KMS-11 (cell line): Measurements from ENCODE around the gene MST1.

Experiments used
- H2AFZ ChIP-seq: fragments of 200-600 bp; sonication (generic); 2 replicates; pipeline ENCODE4 v1.6.1; 2016; ENCODE audit warnings: antibody characterized with exemption, mixed run types, low read depth
- H3K27ac ChIP-seq: fragments of 200-600 bp; sonication (generic); 2 replicates; pipeline ENCODE4 v1.6.1; 2016; ENCODE audit warnings: mild to moderate bottlenecking, mixed run types
- H3K27me3 ChIP-seq: fragments of 200-600 bp; sonication (generic); 2 replicates; pipeline ENCODE4 v1.6.1; 2017; ENCODE audit warnings: mild to moderate bottlenecking, low read depth, mixed run types, moderate library complexity; ENCODE audit not compliant: insufficient read depth
- H3K36me3 ChIP-seq: fragments of 200-600 bp; sonication (generic); 2 replicates; pipeline ENCODE4 v1.6.1; 2017; ENCODE audit warnings: mild to moderate bottlenecking, mixed run types; ENCODE audit not compliant: insufficient read depth
- H3K4me1 ChIP-seq: fragments of 200-600 bp; sonication (generic); 2 replicates; pipeline ENCODE4 v1.6.1; 2016; ENCODE audit warnings: mild to moderate bottlenecking, low read depth, mixed run types; ENCODE audit not compliant: poor library complexity, severe bottlenecking
- H3K4me2 ChIP-seq: fragments of 200-600 bp; sonication (generic); 2 replicates; pipeline ENCODE4 v1.7.0; 2016; ENCODE audit warnings: mild to moderate bottlenecking, mixed run types
- H3K4me3 ChIP-seq: fragments of 200-600 bp; sonication (generic); IDR thresholded peaks from 2 replicates; pipeline ENCODE4 v1.6.1; 2017; ENCODE audit warnings: low read depth, low read length, mixed read lengths; ENCODE audit not compliant: insufficient read depth
- H3K79me2 ChIP-seq: fragments of 200-600 bp; sonication (generic); 2 replicates; pipeline ENCODE4 v1.6.1; 2016; ENCODE audit warnings: low read depth, mixed run types; ENCODE audit not compliant: insufficient read depth
- H3K9ac ChIP-seq: fragments of 200-600 bp; sonication (generic); 2 replicates; pipeline ENCODE4 v1.6.1; 2016; ENCODE audit warnings: mild to moderate bottlenecking, mixed run types
- H4K20me1 ChIP-seq: fragments of 200-600 bp; sonication (generic); 2 replicates; pipeline ENCODE4 v1.6.1; 2016; ENCODE audit warnings: mild to moderate bottlenecking, mixed run types; ENCODE audit not compliant: insufficient read depth
- CTCF ChIP-seq: fragments of 200-600 bp; sonication (generic); conservative IDR thresholded peaks from 2 replicates; pipeline ENCODE4 v1.6.1; 2017; ENCODE audit warnings: low read depth, mild to moderate bottlenecking, antibody characterized with exemption, low read length, moderate library complexity, mixed read lengths

Gene MST1

GRCh38 chr3:49732597-49732996 is 43.3 kb upstream of the MST1 start:
- no peak for TF ChIP-seq CTCF
- Histone ChIP-seq H4K20me1 (no peaks in the 10 kb centered on the region), H3K36me3 (no peaks in the 10 kb centered on the region), H3K9ac (no peak overlapping the region), H3K27ac (no peak overlapping the region), H2AFZ (no peak overlapping the region), H3K4me1 (no peaks in the 10 kb centered on the region), H3K4me3 (no peak overlapping the region), H3K4me2 (no peak overlapping the region), H3K27me3 (no peaks in the 10 kb centered on the region), H3K79me2 (no peaks in the 10 kb centered on the region)

GRCh38 chr3:49729966-49730609 is 40.8 kb upstream of the MST1 start:
- H3K36me3 ChIP-seq, result no peaks in the 10 kb centered on the region
- no peak for TF ChIP-seq CTCF
- H3K4me3 ChIP-seq, result no peak overlapping the region
- no peaks in the 10 kb centered on the region for H3K79me2 ChIP-seq
- no peak overlapping the region for H3K27ac ChIP-seq
- H3K27me3 ChIP-seq, result no peaks in the 10 kb centered on the region
- H3K4me1 ChIP-seq, result peaks cover 1% of the 10 kb centered on the region
- H2AFZ ChIP-seq, result no peak overlapping the region
- no peak overlapping the region for H3K4me2 ChIP-seq
- H3K9ac ChIP-seq, result no peak overlapping the region
- H4K20me1 ChIP-seq, result no peaks in the 10 kb centered on the region

- Histone ChIP-seq H3K4me2 (no peak overlapping the region), H3K27ac (no peak overlapping the region), H3K4me1 (peaks cover 10% of the 10 kb centered on the region), H2AFZ (no peak overlapping the region), H3K9ac (no peak overlapping the region), H3K79me2 (peaks cover 6% of the 10 kb centered on the region; the same call in 1 of the 2 replicates), H4K20me1 (no peaks in the 10 kb centered on the region), H3K4me3 (no peak overlapping the region), H3K36me3 (no peaks in the 10 kb centered on the region), H3K27me3 (no peaks in the 10 kb centered on the region)
- no peak for TF ChIP-seq CTCF
Measured at GRCh38 chr3:49727924-49728361, 38.7 kb upstream of the MST1 start.

GRCh38 chr3:49727154-49727923 is 38.1 kb upstream of the MST1 start:
- Histone ChIP-seq H3K27me3 (no peaks in the 10 kb centered on the region), H3K4me2 (no peak overlapping the region), H3K27ac (no peak overlapping the region), H3K4me1 (peaks cover 14% of the 10 kb centered on the region), H3K4me3 (no peak overlapping the region), H3K9ac (no peak overlapping the region), H4K20me1 (no peaks in the 10 kb centered on the region), H2AFZ (no peak overlapping the region), H3K79me2 (peaks cover 9% of the 10 kb centered on the region; the same call in 1 of the 2 replicates), H3K36me3 (no peaks in the 10 kb centered on the region)
- TF ChIP-seq CTCF, result no peak
